ENCODE data around the gene LMO1.

LMO1 gene

DNA sequence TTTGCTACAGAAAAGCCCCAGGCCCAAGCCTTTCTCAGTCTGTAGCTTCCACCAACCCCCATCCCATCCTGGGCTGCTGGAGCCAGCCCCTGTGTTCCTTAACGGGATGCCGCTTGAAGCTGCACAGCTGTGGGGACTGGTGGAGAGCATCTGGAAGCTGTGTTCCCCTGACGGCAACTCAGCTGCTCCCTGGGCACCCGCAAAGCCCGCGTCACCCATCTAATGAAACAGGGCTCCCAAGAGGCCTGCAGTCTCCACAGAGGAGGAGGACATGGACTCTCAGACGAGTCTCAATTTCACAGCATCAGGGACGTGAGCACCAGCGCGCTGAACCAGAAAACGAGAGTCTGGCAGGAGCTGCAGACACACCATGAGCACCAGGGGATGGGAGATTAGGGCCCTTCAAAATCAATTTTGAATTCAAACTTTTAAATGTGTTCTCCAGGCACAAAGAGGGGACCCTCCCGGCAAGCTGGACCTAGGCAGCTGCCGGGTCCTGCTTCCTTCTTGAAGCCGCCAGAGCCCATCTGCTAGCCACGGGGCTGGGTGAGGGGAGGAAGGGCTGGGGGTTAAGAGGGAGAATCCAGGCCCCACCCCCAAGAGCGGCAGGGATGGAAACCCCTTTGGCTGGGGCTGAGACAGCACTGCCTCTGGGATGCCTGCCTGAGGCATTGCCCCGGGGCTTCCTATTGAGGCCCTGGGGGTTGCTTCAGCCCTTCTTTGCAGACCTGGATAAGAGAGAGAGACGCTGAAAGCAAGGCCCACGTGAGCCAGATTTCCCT lies 21.0 kb downstream of the LMO1 start:
- no peak overlapping the region for H3K27ac ChIP-seq
- TF ChIP-seq, protein P1, sequence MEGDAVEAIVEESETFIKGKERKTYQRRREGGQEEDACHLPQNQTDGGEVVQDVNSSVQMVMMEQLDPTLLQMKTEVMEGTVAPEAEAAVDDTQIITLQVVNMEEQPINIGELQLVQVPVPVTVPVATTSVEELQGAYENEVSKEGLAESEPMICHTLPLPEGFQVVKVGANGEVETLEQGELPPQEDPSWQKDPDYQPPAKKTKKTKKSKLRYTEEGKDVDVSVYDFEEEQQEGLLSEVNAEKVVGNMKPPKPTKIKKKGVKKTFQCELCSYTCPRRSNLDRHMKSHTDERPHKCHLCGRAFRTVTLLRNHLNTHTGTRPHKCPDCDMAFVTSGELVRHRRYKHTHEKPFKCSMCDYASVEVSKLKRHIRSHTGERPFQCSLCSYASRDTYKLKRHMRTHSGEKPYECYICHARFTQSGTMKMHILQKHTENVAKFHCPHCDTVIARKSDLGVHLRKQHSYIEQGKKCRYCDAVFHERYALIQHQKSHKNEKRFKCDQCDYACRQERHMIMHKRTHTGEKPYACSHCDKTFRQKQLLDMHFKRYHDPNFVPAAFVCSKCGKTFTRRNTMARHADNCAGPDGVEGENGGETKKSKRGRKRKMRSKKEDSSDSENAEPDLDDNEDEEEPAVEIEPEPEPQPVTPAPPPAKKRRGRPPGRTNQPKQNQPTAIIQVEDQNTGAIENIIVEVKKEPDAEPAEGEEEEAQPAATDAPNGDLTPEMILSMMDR (conservative IDR thresholded peaks at IDR 0.05) = no peak

DNA sequence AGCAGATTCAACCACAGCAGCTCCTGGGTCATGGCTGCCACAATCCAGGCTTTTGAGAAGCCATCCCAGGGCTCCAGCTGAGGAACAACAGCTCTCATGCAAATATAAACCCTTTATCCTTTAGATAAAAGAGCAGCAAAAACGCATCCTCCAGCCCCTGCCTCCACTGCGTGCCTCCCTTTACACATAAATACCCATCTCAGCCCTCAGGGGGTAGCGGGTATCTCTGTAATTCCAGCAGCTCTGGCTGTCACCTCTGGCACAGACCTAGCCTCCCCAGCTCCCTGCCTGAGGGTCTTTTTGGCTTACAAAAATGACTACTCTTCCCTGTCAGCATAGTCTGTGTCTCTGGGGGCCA lies 21.6 kb downstream of the LMO1 start:
- no peak overlapping the region for H3K27ac ChIP-seq
- TF ChIP-seq, protein P1 (conservative IDR thresholded peaks at IDR 0.05) = no peak

DNA sequence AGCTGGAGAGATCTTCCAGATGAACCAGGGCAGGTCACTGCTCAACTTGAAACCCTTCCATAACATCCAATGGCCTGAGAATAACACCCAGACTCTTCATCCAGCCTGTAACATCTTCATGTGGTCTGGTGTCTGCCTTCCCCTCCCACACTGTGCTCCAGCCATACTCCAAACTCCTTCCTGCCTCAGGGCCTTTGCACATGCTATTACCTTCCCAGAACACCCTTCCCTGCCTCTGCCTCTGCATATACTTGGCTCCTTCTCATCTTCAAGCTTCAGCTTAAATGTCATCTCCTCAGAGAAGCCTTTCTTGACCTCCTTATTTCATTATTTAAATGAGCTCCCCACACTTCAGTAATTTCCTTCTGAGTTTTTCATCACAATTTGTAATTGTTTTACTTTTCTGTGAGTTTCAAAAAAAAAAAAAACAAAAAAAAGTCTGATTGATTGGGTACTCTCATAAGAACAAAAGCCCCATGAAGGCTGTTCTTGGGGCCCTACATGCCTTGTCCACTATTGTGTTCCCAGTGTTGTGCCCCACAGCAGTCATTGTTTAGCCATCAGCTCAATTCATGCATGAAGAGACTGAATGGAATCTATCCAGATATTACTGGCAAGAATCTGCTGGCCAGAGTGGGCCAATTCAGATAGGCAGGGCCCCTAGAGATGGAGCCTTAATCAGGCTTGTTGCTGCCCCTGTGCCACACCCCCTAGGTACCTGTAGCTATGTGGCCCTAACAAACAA lies 22.1 kb downstream of the LMO1 start:
- H3K27ac ChIP-seq = no peak overlapping the region

DNA sequence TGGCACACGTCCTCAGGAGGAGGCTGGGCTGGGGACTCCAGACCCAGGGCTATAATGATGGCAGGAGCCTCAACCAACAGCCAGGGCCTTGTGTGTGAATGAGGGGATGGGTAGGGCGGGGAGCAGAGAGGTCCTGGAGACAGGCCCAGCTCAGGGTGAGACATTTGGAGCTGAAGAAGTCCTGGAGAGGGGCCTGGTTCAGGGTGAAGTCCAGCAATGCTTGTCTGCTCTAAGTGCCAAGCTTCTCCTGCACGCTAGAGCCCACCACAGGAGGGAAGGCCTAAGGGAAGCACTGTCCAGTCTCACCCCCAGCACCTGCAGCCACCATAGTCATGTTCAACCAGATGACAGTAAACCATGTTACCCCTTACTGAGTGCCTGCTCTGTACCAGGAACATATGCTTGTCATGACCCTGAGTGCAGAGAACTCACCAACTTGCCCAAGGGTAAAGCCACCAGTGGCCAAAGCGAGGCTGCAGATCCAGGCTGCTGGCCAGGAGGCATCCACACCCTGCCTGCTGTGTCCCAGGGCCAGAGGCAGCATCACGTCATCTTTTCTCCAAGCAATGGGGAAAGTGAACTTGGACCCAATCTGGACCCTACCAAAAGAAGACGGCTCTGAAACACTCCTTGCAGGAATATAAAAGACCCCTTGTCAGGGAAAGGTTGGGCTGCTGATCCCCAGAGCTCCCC lies 24.0 kb downstream of the LMO1 start:
- TF ChIP-seq, protein P1 (conservative IDR thresholded peaks at IDR 0.05) = no peak

More for the DNA sequence above, 22.1 kb downstream of the LMO1 start:
- TF ChIP-seq, protein P1 (conservative IDR thresholded peaks at IDR 0.05) = no peak

DNA sequence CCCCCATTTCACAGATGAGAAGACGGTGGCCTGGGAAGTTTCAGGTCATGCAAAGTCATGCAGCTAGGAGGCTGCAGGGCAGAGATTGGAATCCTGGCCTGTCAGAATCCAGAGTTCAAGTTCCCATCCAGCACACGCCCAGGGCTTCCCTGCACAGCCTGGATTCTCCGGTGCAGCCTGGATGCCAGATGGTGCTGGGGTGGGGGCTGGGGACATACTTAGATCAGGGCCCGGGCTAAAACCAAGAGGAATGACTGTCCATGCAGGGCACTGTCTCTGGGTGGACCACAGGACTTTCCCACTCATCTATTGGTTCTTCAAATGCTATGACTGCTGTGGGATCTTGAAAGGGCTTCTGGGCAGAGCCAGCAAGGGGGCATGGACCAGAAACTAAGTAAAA lies 24.6 kb downstream of the LMO1 start:
- TF ChIP-seq, protein P1 (conservative IDR thresholded peaks at IDR 0.05) = no peak
- no peak overlapping the region for H3K27ac ChIP-seq

More for the DNA sequence above, 24.0 kb downstream of the LMO1 start:
- H3K27ac ChIP-seq = no peak overlapping the region

DNA sequence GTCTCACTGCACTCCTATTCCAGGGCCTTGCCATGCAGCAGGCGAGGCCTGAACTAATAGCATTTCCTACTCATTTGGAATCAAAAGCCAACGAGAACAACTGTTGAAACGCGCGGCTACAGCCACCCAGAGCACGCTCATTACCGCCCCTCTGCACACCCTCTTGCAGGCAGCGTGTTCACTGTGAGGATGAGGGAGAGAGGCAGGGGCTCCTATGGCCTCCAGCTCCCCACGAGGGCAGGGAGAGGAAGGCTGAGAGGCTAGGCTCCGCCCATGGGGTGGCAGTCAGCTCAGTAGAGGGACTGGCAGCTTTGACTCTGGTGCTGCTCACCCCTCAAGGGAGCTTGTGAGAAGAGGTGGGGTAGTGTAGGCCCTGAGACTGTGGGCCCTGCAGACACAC lies 26.2 kb downstream of the LMO1 start:
- TF ChIP-seq, protein P1 (conservative IDR thresholded peaks at IDR 0.05) = no peak
- H3K27ac ChIP-seq = no peak overlapping the region

DNA sequence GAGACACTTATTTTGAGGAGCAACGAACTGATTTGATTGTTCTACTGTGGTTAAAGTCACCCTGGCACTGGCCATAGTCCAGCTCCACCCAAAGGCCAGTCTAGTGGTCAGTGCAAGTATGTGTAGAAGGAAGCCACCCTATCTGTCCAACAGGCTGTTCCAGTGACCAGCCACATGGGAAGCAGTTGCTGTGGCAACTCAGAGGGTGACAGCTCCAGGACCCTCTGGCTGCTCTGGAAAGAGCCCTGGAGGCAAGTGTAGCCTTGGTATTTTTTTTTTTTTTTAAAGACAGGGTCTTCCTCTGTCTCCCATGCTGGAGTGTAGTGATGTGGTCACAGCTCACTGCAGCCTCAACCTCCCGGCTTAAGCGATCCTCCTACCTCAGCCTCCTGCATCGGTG lies 27.8 kb downstream of the LMO1 start:
- H3K27ac ChIP-seq = no peak overlapping the region
- TF ChIP-seq, protein P1 (conservative IDR thresholded peaks at IDR 0.05) = no peak

All from VCaP (cell line).